Stimulated activated naive CD8-positive, alpha-beta T cell treated with anti-CD3 and anti-CD28 coated beads, Interleukin-15, amount 100 ng/mL, for 72 hours (primary cell): ENCODE measurements around the gene SLC22A15.
"Not testable (repeated sequence)": the region's sequence is repeated elsewhere in the genome, so short reads cannot be mapped to it uniquely, and the experiment has no call there.

Experiments used
- ATAC-seq: fragments of 150-1000 bp; cut with Tn5 transposase; 2 replicates; pipeline ENCODE4 v1.10.0; 2021; ENCODE audit warnings: mild to moderate bottlenecking, moderate library complexity
- DNase-seq, 2 donors: peaks; one replicate each; pipeline ENCODE4 v3.0.0; 2021 to 2022
- H3K27ac Mint-ChIP-seq, 2 donors: one replicate each; pipeline ENCODE4 v1.8.0; 2022; ENCODE audit warnings: mild to moderate bottlenecking in 2 of 2, mixed read lengths in 2 of 2, moderate library complexity in 2 of 2
- H3K27me3 Mint-ChIP-seq: one replicate; pipeline ENCODE4 v1.8.0; 2022; ENCODE audit warnings: mixed read lengths
- H3K4me1 Mint-ChIP-seq: one replicate; pipeline ENCODE4 v1.8.0; 2022; ENCODE audit warnings: mild to moderate bottlenecking, mixed read lengths
- H3K4me3 Mint-ChIP-seq, 2 donors: one replicate each; pipeline ENCODE4 v1.8.0; 2022; ENCODE audit warnings: mild to moderate bottlenecking in 2 of 2, mixed read lengths in 2 of 2, moderate library complexity in 1 of 2
- H3K9me3 Mint-ChIP-seq, 2 donors: one replicate each; pipeline ENCODE4 v1.8.0; 2022; ENCODE audit warnings: mixed read lengths in 2 of 2

The SLC22A15 gene

GRCh38 chr1:115976921-115977498, 697 bp downstream of the SLC22A15 start:
- no peak for DNase-seq
- ATAC-seq = no peak
- Mint-ChIP-seq H3K4me1 (peaks cover 6% of the 10 kb centered on the region), H3K4me3 (peak overlapping the region; percentile 87 to 95), H3K27ac (peak overlapping the region in 1 of 2 donors; percentile 89), H3K9me3 (no peaks in the 10 kb centered on the region), H3K27me3 (peaks cover 42% of the 10 kb centered on the region)

DNA sequence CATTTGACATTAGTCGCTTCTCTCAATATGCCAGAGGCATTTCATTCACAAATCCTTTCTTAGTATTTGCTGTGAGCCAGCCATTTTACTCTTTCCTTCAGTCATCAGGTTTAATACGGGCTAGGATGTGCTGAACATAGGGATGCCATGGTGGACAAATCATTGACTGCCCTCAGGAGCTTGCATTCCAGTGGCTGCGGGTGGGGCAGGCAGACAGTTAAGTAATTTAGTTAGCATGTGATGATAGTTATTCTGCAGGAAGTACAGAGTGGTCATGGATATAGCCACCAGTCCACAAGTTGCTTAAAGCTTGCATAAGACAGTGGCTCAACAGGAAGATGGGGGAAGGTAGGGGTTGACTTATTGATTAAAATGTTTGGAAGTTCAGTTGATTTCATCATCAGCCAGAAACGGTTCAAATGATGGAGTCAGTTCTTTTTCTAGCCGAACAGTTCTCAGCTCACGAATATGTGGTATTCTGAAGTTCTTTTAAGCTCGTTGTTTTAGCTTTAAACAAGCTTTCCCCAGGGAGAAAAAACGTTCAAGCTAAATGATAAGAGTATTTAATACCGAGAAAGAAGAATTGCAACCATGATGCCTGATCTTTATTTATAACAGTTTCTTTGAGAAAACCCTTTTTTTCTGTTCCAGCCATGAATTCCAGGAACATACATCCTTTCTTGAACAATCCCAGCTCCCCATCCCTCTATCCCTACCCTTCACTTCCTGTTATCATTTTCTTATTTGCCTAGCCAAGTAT, 1.4 kb downstream of the SLC22A15 start:
- Mint-ChIP-seq H3K4me1 (peaks cover 6% of the 10 kb centered on the region), H3K4me3 (peak overlapping the region; percentile 87 to 95), H3K27ac (peak overlapping the region in 1 of 2 donors; percentile 55), H3K27me3 (peaks cover 41% of the 10 kb centered on the region), H3K9me3 (no peaks in the 10 kb centered on the region)
- no peak for ATAC-seq
- no peak for DNase-seq

GRCh38 chr1:115978292-115978941, 2.1 kb downstream of the SLC22A15 start:
- peaks cover 34% of the 10 kb centered on the region for H3K27me3 Mint-ChIP-seq
- peak overlapping the region in 1 of 2 donors; percentile 13 for H3K27ac Mint-ChIP-seq
- ATAC-seq (no peak), DNase-seq (no peak)
- H3K4me1 Mint-ChIP-seq = peaks cover 6% of the 10 kb centered on the region
- H3K4me3 Mint-ChIP-seq = no peak overlapping the region
- H3K9me3 Mint-ChIP-seq = no peaks in the 10 kb centered on the region

GRCh38 chr1:115980156-115980555, 3.8 kb downstream of the SLC22A15 start:
- DNase-seq (no peak), ATAC-seq (no peak)
- no peak overlapping the region for H3K4me3 Mint-ChIP-seq
- peaks cover 6% of the 10 kb centered on the region for H3K4me1 Mint-ChIP-seq
- peaks cover 30% of the 10 kb centered on the region for H3K27me3 Mint-ChIP-seq
- H3K9me3 Mint-ChIP-seq = no peaks in the 10 kb centered on the region
- no peak overlapping the region for H3K27ac Mint-ChIP-seq

GRCh38 chr1:115980998-115981993, 5.0 kb downstream of the SLC22A15 start:
- Mint-ChIP-seq H3K4me3 (no peak overlapping the region), H3K27ac (no peak overlapping the region), H3K27me3 (peaks cover 22% of the 10 kb centered on the region), H3K4me1 (no peaks in the 10 kb centered on the region), H3K9me3 (no peaks in the 10 kb centered on the region)
- ATAC-seq (peak; percentile 39), DNase-seq (peak in 1 of 2 donors; percentile 20)

- Mint-ChIP-seq H3K9me3 (no peaks in the 10 kb centered on the region), H3K4me3 (no peak overlapping the region), H3K27ac (no peak overlapping the region), H3K27me3 (peaks cover 24% of the 10 kb centered on the region), H3K4me1 (no peaks in the 10 kb centered on the region)
- ATAC-seq = no peak
- no peak for DNase-seq
Measured at GRCh38 chr1:115982400-115982799, 6.1 kb downstream of the SLC22A15 start.

DNA sequence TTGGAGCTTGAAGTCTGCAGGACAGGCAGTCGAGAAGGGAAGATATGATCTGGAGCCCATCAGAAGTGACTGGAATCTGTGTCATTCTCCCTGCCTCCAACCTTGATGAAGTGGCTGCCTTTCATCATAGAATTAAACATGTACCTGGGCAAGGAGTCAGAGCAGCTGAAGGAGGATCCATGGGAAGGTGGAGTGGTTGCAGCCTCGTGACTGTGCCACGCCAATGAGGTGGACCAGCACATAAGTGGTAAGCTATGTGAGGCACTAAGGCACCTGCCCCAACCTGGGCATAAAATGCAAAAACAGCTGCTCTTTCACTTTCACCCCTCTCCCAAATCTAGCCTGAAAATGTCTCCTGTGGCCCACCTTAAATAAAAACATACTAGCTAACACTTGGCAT, 7.3 kb downstream of the SLC22A15 start:
- H3K9me3 Mint-ChIP-seq = no peaks in the 10 kb centered on the region
- DNase-seq (no peak), ATAC-seq (no peak)
- H3K27ac Mint-ChIP-seq = no peak overlapping the region
- no peak overlapping the region for H3K4me3 Mint-ChIP-seq
- H3K27me3 Mint-ChIP-seq = peaks cover 12% of the 10 kb centered on the region
- H3K4me1 Mint-ChIP-seq = no peaks in the 10 kb centered on the region

GRCh38 chr1:115987623-115988022, 11.3 kb downstream of the SLC22A15 start:
- peaks cover 6% of the 10 kb centered on the region for H3K4me1 Mint-ChIP-seq
- ATAC-seq = no peak
- no peak overlapping the region for H3K4me3 Mint-ChIP-seq
- H3K9me3 Mint-ChIP-seq = no peaks in the 10 kb centered on the region
- DNase-seq = no peak
- peaks cover 8% of the 10 kb centered on the region for H3K27me3 Mint-ChIP-seq
- no peak overlapping the region for H3K27ac Mint-ChIP-seq

DNA sequence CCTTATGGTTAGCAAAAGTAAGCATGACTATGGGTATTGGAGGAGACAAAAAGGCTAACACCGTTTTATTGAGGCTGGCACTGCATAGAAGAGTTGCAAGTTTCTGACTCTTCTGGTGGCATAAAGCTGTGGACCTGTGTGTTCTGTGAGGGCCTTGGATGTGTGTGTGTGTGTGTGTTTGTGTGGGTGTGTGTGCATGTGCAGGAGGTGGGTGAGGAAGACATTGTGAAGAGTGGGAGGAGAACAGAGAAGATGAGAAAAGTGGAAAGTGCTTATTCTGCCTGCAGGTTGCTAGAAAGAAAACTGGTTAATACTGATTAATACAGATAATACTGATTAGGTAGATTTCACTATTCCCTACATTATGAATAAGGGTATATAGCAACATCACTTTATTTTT, 12.6 kb downstream of the SLC22A15 start:
- ATAC-seq (no peak), DNase-seq (no peak)
- Mint-ChIP-seq H3K4me3 (no peak overlapping the region), H3K4me1 (peaks cover 6% of the 10 kb centered on the region), H3K27ac (no peak overlapping the region), H3K27me3 (peaks cover 8% of the 10 kb centered on the region), H3K9me3 (no peaks in the 10 kb centered on the region)

DNA sequence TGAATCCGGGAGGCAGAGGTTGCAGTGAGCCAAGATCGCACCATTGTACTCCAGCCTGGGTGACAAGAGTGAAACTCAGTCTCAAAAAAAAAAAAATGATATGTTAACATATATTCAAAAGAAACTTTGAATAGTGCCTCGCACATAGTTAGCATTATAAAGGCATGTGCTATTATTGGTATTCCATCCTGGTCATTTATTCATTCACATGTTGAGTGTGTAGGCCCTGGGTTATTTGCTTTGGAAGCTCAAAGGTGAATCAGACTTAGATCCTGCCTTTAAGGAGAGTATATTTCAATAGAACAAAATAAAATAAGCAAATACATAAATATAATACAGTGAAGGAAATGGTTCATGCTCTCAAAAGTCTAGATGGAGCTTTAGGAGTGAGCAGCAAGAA, 13.4 kb downstream of the SLC22A15 start:
- H3K4me1 Mint-ChIP-seq = peaks cover 6% of the 10 kb centered on the region

GRCh38 chr1:115991909-115992308, 15.6 kb downstream of the SLC22A15 start:
- peaks cover 0 to under 1% of the 10 kb centered on the region in 2 donors for H3K9me3 Mint-ChIP-seq
- peaks cover 6% of the 10 kb centered on the region for H3K4me1 Mint-ChIP-seq
- DNase-seq = no peak
- peaks cover 3% of the 10 kb centered on the region for H3K27me3 Mint-ChIP-seq
- H3K4me3 Mint-ChIP-seq = no peak overlapping the region
- no peak for ATAC-seq
- H3K27ac Mint-ChIP-seq = no peak overlapping the region

More for the DNA sequence above, 13.4 kb downstream of the SLC22A15 start:
- Mint-ChIP-seq H3K27me3 (peaks cover 8% of the 10 kb centered on the region), H3K27ac (no peak overlapping the region), H3K9me3 (no peaks in the 10 kb centered on the region), H3K4me3 (no peak overlapping the region)
- no peak for DNase-seq
- ATAC-seq = no peak

- H3K27me3 Mint-ChIP-seq, ATAC-seq, H3K4me1 Mint-ChIP-seq, H3K27ac Mint-ChIP-seq, DNase-seq, H3K4me3 Mint-ChIP-seq: not testable (repeated sequence)
- H3K9me3 Mint-ChIP-seq = peaks cover 38% of the 10 kb centered on the region in 2 donors
Measured at GRCh38 chr1:115997921-115998320, 21.6 kb downstream of the SLC22A15 start.

GRCh38 chr1:116001739-116002487, 25.6 kb downstream of the SLC22A15 start:
- Mint-ChIP-seq H3K27ac (no peak overlapping the region), H3K4me3 (no peak overlapping the region)
- DNase-seq = no peak

GRCh38 chr1:116002781-116003420, 26.6 kb downstream of the SLC22A15 start:
- no peak for DNase-seq
- ATAC-seq = no peak
- no peak overlapping the region for H3K4me3 Mint-ChIP-seq
- H3K4me1 Mint-ChIP-seq = peaks cover 7% of the 10 kb centered on the region
- H3K27me3 Mint-ChIP-seq = peaks cover 9% of the 10 kb centered on the region
- H3K9me3 Mint-ChIP-seq = peaks cover 28 to 32% of the 10 kb centered on the region in 2 donors
- H3K27ac Mint-ChIP-seq = no peak overlapping the region

More at GRCh38 chr1:116001739-116002487, 25.6 kb downstream of the SLC22A15 start:
- H3K27me3 Mint-ChIP-seq = peaks cover 9% of the 10 kb centered on the region
- no peak for ATAC-seq
- peaks cover 37 to 38% of the 10 kb centered on the region in 2 donors for H3K9me3 Mint-ChIP-seq
- peaks cover 7% of the 10 kb centered on the region for H3K4me1 Mint-ChIP-seq
